OCI-LY1 (cell line): ENCODE results near the gene TSPAN8.

Experiments used
- H2AFZ ChIP-seq: fragments of 200-600 bp; sonication (generic), shearing (Covaris generic); 2 replicates; pipeline ENCODE4 v1.6.0; 2014; ENCODE audit warnings: antibody characterized with exemption, mild to moderate bottlenecking, low read length
- H3F3A ChIP-seq: fragments of 200-600 bp; sonication (generic), shearing (Covaris generic); 2 replicates; pipeline ENCODE4 v1.6.0; 2014; ENCODE audit warnings: mild to moderate bottlenecking, antibody characterized with exemption, low read length, moderate library complexity; ENCODE audit not compliant: insufficient read depth
- H3K27ac ChIP-seq: fragments of 200-600 bp; sonication (generic); 2 replicates; pipeline ENCODE4 v1.5.1; 2014; ENCODE audit warnings: low read length, mixed run types, mild to moderate bottlenecking, low read depth; ENCODE audit not compliant: poor library complexity, severe bottlenecking
- H3K27me3 ChIP-seq: fragments of 200-600 bp; sonication (generic); 2 replicates; pipeline ENCODE4 v1.6.0; 2014; ENCODE audit warnings: antibody characterized with exemption, mild to moderate bottlenecking, low read length, moderate library complexity; ENCODE audit not compliant: insufficient read depth
- H3K36me3 ChIP-seq: fragments of 200-600 bp; sonication (generic); 2 replicates; pipeline ENCODE4 v1.6.1; 2014; ENCODE audit warnings: mild to moderate bottlenecking, antibody characterized with exemption, low read length, moderate library complexity, mixed read lengths; ENCODE audit not compliant: insufficient read depth
- H3K4me1 ChIP-seq: fragments of 200-600 bp; sonication (generic); 2 replicates; pipeline ENCODE4 v1.5.1; 2014; ENCODE audit warnings: mild to moderate bottlenecking, low read length, moderate library complexity; ENCODE audit not compliant: insufficient read depth, severe bottlenecking
- H3K4me2 ChIP-seq: fragments of 200-600 bp; sonication (generic), shearing (Covaris generic); 2 replicates; pipeline ENCODE4 v1.6.1; 2014; ENCODE audit warnings: low read length
- H3K4me3 ChIP-seq: fragments of 200-600 bp; sonication (generic); 2 replicates; pipeline ENCODE4 v1.5.1; 2014; ENCODE audit warnings: low read length, low read depth, mild to moderate bottlenecking, mixed read lengths; ENCODE audit not compliant: poor library complexity, severe bottlenecking
- H3K79me2 ChIP-seq: fragments of 200-600 bp; shearing (Covaris generic); 2 replicates; pipeline ENCODE4 v1.6.1; 2016; ENCODE audit warnings: mixed run types, low read length, mixed read lengths; ENCODE audit not compliant: insufficient read depth
- H3K9ac ChIP-seq: fragments of 200-600 bp; sonication (generic), shearing (Covaris generic); 2 replicates; pipeline ENCODE4 v1.6.1; 2014; ENCODE audit warnings: mild to moderate bottlenecking, low read length, mixed read lengths
- H3K9me2 ChIP-seq: fragments of 200-600 bp; sonication (generic), shearing (Covaris generic); 2 replicates; pipeline ENCODE4 v1.6.1; 2014; ENCODE audit warnings: low read depth, mild to moderate bottlenecking, low read length, mixed read lengths
- H3K9me3 ChIP-seq: fragments of 200-600 bp; shearing (Covaris generic); 2 replicates; pipeline ENCODE4 v1.6.1; 2014; ENCODE audit warnings: low read length, mixed read lengths
- H4K20me1 ChIP-seq: fragments of 200-600 bp; sonication (generic), shearing (Covaris generic); 2 replicates; pipeline ENCODE4 v1.6.0; 2016; ENCODE audit warnings: mild to moderate bottlenecking, low read length; ENCODE audit not compliant: insufficient read depth
- CTCF ChIP-seq: fragments of 200-600 bp; sonication (generic), shearing (Covaris generic); IDR thresholded peaks from 2 replicates; pipeline ENCODE4 v1.5.1; 2017; ENCODE audit warnings: mild to moderate bottlenecking, antibody characterized with exemption, low read length, moderate library complexity, mixed read lengths
- EZH2 ChIP-seq: fragments of 200-600 bp; sonication (generic), shearing (Covaris generic); IDR thresholded peaks from 2 replicates; pipeline ENCODE4 v1.8.0; 2017; ENCODE audit warnings: borderline replicate concordance, mixed run types, mild to moderate bottlenecking, antibody characterized with exemption, low read length, moderate library complexity, mixed read lengths

Gene TSPAN8

GRCh38 chr12:71144682-71145081, 13.1 kb downstream of the TSPAN8 start:
- no peaks in the 10 kb centered on the region for H3K9me2 ChIP-seq
- H4K20me1 ChIP-seq = no peaks in the 10 kb centered on the region
- H3K27me3 ChIP-seq = no peaks in the 10 kb centered on the region
- H3F3A ChIP-seq = no peaks in the 10 kb centered on the region
- no peak overlapping the region for H3K9ac ChIP-seq
- H3K4me3 ChIP-seq = no peak overlapping the region
- H3K79me2 ChIP-seq = no peaks in the 10 kb centered on the region
- no peaks in the 10 kb centered on the region for H3K4me1 ChIP-seq
- H3K27ac ChIP-seq = no peak overlapping the region
- no peak overlapping the region for H2AFZ ChIP-seq
- H3K9me3 ChIP-seq = no peaks in the 10 kb centered on the region
- TF ChIP-seq EZH2 (no peak), CTCF (no peak)
- H3K36me3 ChIP-seq = no peaks in the 10 kb centered on the region
- H3K4me2 ChIP-seq = no peak overlapping the region

- Histone ChIP-seq H3K4me1 (no peaks in the 10 kb centered on the region), H3F3A (no peaks in the 10 kb centered on the region), H2AFZ (no peak overlapping the region), H4K20me1 (no peaks in the 10 kb centered on the region), H3K9me2 (no peaks in the 10 kb centered on the region), H3K27ac (no peak overlapping the region), H3K9me3 (no peaks in the 10 kb centered on the region), H3K79me2 (no peaks in the 10 kb centered on the region), H3K4me2 (no peak overlapping the region), H3K27me3 (no peaks in the 10 kb centered on the region), H3K4me3 (no peak overlapping the region), H3K36me3 (no peaks in the 10 kb centered on the region), H3K9ac (no peak overlapping the region)
- no peak for TF ChIP-seq EZH2
- TF ChIP-seq CTCF = no peak
Measured at GRCh38 chr12:71142956-71143355, 14.8 kb downstream of the TSPAN8 start.

- no peaks in the 10 kb centered on the region for H3K9me3 ChIP-seq
- H3K9me2 ChIP-seq = no peaks in the 10 kb centered on the region
- H3K4me3 ChIP-seq = no peak overlapping the region
- no peaks in the 10 kb centered on the region for H3K36me3 ChIP-seq
- H3K9ac ChIP-seq = no peak overlapping the region
- H3K27me3 ChIP-seq = no peaks in the 10 kb centered on the region
- no peak overlapping the region for H3K4me2 ChIP-seq
- no peaks in the 10 kb centered on the region for H3F3A ChIP-seq
- H2AFZ ChIP-seq = no peak overlapping the region
- no peaks in the 10 kb centered on the region for H3K79me2 ChIP-seq
- H4K20me1 ChIP-seq = no peaks in the 10 kb centered on the region
- no peaks in the 10 kb centered on the region for H3K4me1 ChIP-seq
- H3K27ac ChIP-seq = no peak overlapping the region
- no peak for TF ChIP-seq CTCF
- no peak for TF ChIP-seq EZH2
Measured at GRCh38 chr12:71142016-71142415, 15.8 kb downstream of the TSPAN8 start.
